Gastroesophageal sphincter (tissue), 4 donors: ENCODE results near the gene C2orf42. TPM values are rescaled to one million over a fixed set of nuclear protein-coding genes. Genes with fewer than 3 reads are reported as not detected.
A peak's percentile ranks its signal among the peaks of the same experiment; 100 is the strongest.

Experiments used
- ATAC-seq: fragments of 150-250 bp; one replicate; pipeline ENCODE4 v1.9.1; 2016; ENCODE audit warnings: mild to moderate bottlenecking, moderate library complexity
- H3K27ac ChIP-seq, 4 donors: fragments of 200-600 bp; sonication (generic) in 3 of 4; 1 replicate in 3 of 4; 2 replicates in 1 of 4; pipeline ENCODE4 v1.5.1; 2016 to 2019
- H3K27me3 ChIP-seq: fragments of 200-600 bp; sonication (generic); one replicate; pipeline ENCODE4 v1.5.1; 2019
- H3K36me3 ChIP-seq, 2 donors: fragments of 200-600 bp; sonication (generic); one replicate each; pipeline ENCODE4 v1.5.1; 2019; ENCODE audit warnings: control low read depth in 1 of 2
- H3K4me1 ChIP-seq, 3 donors: fragments of 200-600 bp; sonication (generic); 1 replicate in 2 of 3; 2 replicates in 1 of 3; pipeline ENCODE4 v1.5.1; 2016 to 2019; ENCODE audit warnings: control low read depth in 2 of 3
- H3K4me3 ChIP-seq, 2 donors: fragments of 200-600 bp; sonication (generic); one replicate each; pipeline ENCODE4 v1.5.1; 2019; ENCODE audit warnings: mild to moderate bottlenecking in 1 of 2, moderate library complexity in 1 of 2
- H3K9me3 ChIP-seq, 3 donors: fragments of 200-600 bp; sonication (generic); one replicate each; pipeline ENCODE4 v1.5.1; 2017 to 2019; ENCODE audit warnings: control low read depth in 2 of 3
- CTCF ChIP-seq, 4 experiments: fragments of 200-600 bp in 2 of 4; fragments of 450-650 bp in 2 of 4; sonication (generic) in 1 of 4; IDR thresholded peaks; one replicate each; pipeline ENCODE4 v1.5.1; 2017 to 2019; ENCODE audit warnings: antibody characterized with exemption in 4 of 4, mild to moderate bottlenecking in 2 of 4, moderate library complexity in 2 of 4
- EP300 ChIP-seq: sonication (generic); formaldehyde crosslinking; IDR thresholded peaks from one replicate; pipeline ENCODE4 v1.6.1; 2017; ENCODE audit warnings: antibody characterized with exemption, mild to moderate bottlenecking
- POLR2A ChIP-seq, 2 donors: fragments of 450-650 bp; IDR thresholded peaks; one replicate each; pipeline ENCODE4 v1.6.1; 2017; ENCODE audit warnings: antibody characterized with exemption in 2 of 2, mild to moderate bottlenecking in 2 of 2, moderate library complexity in 1 of 2
- POLR2AphosphoS5 ChIP-seq: sonication (generic); formaldehyde crosslinking; IDR thresholded peaks from one replicate; pipeline ENCODE4 v1.6.1; 2017; ENCODE audit warnings: antibody characterized with exemption
- WGBS, 2 donors: methylation state at CpG; one replicate each; pipeline ENCODE4 v1.1.5; 2018; ENCODE audit warnings: low coverage in 1 of 2; 5-methylcytosine and 5-hydroxymethylcytosine counted together
- total RNA-seq, 4 donors: library from RNA; depleted of rRNA; stranded (reverse); fragments of >200 nt; gene quantifications; one replicate each; pipeline ENCODE4 v1.1.0, GENCODE V29; 2016

Gene C2orf42
- total RNA-seq, 4 donors from 2014 or later = 17.5 to 32.1 (median 23.2) TPM

DNA sequence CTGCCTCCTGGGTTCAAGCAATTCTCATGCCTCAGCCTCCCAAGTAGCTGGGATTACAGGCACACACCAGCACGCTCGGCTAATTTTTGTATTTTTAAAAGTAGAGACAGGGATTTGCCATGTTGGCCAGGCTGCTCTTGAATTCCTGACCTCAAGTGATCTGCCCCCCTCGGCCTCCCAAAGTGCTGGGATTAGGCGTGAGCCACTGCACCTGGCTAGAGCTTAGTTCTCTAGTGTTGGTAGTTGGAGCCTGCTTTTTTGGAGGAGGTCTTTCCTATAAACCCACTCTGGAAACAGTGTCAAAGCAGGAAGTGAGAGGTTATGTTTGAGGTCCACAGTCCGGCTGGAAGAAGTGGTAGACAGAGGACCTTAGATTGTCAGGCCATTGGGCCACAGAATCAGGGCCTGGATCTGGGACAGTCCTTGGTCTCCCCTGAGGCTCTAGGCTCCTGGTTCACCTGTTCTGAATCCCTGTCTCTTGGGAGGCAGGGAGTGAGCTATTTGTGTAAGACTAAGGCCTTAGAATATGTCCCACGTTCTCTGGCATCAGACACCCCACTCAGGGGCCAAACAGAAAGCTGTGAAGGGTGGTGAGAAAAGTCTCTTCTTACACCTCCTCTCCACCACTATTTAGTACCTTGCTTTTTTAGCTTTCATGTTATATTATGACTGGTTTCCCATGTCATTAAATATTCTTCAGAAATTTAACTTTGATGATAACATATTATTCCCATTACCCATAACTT, 69.0 kb downstream of the C2orf42 start:
- H3K4me3 ChIP-seq = no peak overlapping the region
- 29% methylated on average over 3 of the region's 6 CpGs; no CpG with 5 or more reads in 1 of the 2 donors for WGBS, 2 donors
- H3K9me3 ChIP-seq = no peaks in the 10 kb centered on the region
- no peak for ATAC-seq
- peak overlapping the region in 3 of 4 donors; percentile 22 to 98 (median 86) for H3K27ac ChIP-seq
- H3K36me3 ChIP-seq = no peaks in the 10 kb centered on the region
- H3K4me1 ChIP-seq = peaks cover 0 to 23% (median 12%) of the 10 kb centered on the region in 3 donors
- TF ChIP-seq POLR2A (IDR thresholded peaks at IDR 0.05) = no peak
- H3K27me3 ChIP-seq = no peaks in the 10 kb centered on the region

GRCh38 chr2:70118798-70119454, 71.9 kb downstream of the C2orf42 start:
- Histone ChIP-seq H3K36me3 (no peaks in the 10 kb centered on the region), H3K4me3 (no peak overlapping the region), H3K27ac (peak overlapping the region in 1 of 4 donors; percentile 24), H3K27me3 (no peaks in the 10 kb centered on the region), H3K4me1 (peaks cover 0 to 14% (median 4%) of the 10 kb centered on the region in 3 donors), H3K9me3 (no peaks in the 10 kb centered on the region)
- no peak for ATAC-seq
- WGBS, 2 donors = 44 to 63% methylated on average over 4 of the region's 4 CpGs
- no peak for TF ChIP-seq POLR2A (IDR thresholded peaks at IDR 0.05)
- no peak for TF ChIP-seq CTCF (IDR thresholded peaks at IDR 0.05)
- no peak for TF ChIP-seq EP300
- TF ChIP-seq POLR2AphosphoS5 = no peak

GRCh38 chr2:70116936-70117552, 73.8 kb downstream of the C2orf42 start:
- H3K27ac ChIP-seq = no peak overlapping the region
- TF ChIP-seq POLR2A (IDR thresholded peaks at IDR 0.05) (no peak), POLR2AphosphoS5 (no peak), EP300 (no peak), CTCF (IDR thresholded peaks at IDR 0.05) (no peak)
- H3K9me3 ChIP-seq = no peaks in the 10 kb centered on the region
- H3K36me3 ChIP-seq = no peaks in the 10 kb centered on the region
- WGBS, 2 donors = 83 to 100% methylated on average over 1 to 2 of the region's 2 CpGs
- peaks cover 0 to 9% (median 0%) of the 10 kb centered on the region in 3 donors for H3K4me1 ChIP-seq
- no peak for ATAC-seq
- no peaks in the 10 kb centered on the region for H3K27me3 ChIP-seq
- H3K4me3 ChIP-seq = no peak overlapping the region

DNA sequence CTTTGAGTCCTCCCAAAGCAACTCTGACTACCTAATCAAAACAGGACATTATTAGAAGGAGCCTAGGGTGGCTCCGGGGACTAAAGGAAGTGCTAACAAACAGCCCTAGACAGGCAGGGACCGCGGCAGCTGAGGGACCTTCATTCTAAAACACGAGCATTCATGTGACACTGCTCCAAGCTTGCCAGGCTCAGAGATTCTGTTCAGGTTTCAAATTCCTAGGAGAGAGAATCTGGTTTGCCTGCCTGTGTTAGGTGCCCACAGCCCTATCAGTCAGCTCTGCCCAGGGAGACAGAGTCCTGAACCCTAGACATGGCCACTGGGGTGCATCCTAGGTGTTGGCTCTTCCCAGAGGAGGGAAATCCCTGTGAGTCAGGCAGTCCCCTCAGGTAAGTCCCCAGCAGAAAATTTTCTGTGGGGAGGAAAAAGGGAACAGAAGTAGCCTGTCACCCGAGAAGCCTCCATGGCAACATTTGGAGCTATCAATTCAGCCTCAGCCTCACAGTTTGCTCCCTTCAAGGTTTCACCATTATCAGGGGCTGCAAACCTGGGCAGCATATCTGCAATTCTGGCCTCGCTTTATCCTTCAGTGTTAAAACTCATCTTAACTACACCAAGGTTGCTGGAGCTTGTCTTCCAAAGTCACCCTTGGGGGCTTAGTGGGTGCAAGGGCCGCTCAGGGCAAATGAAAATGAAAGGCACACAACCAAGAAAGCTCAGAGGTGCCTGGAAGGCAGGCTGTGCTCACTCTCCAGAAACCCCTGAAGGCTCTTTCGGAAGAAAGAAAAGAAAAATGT, 75.0 kb downstream of the C2orf42 start:
- 82% methylated on average over 3 of the region's 8 CpGs; no CpG with 5 or more reads in 1 of the 2 donors for WGBS, 2 donors
- Histone ChIP-seq H3K36me3 (no peaks in the 10 kb centered on the region), H3K4me3 (no peak overlapping the region), H3K4me1 (peaks cover 0 to 14% (median 0%) of the 10 kb centered on the region in 3 donors), H3K9me3 (no peaks in the 10 kb centered on the region), H3K27me3 (no peaks in the 10 kb centered on the region), H3K27ac (peak overlapping the region in 1 of 4 donors; percentile 29)
- TF ChIP-seq CTCF (IDR thresholded peaks at IDR 0.05) (no peak), POLR2AphosphoS5 (no peak), EP300 (no peak)
- ATAC-seq = no peak
